ENCODE measurements around the gene ZNF609. TPM values are rescaled to one million over a fixed set of nuclear protein-coding genes. Genes with fewer than 3 reads are reported as not detected.
A peak's percentile ranks its signal among the peaks of the same experiment; 100 is the strongest.

The ZNF609 gene, protein sequence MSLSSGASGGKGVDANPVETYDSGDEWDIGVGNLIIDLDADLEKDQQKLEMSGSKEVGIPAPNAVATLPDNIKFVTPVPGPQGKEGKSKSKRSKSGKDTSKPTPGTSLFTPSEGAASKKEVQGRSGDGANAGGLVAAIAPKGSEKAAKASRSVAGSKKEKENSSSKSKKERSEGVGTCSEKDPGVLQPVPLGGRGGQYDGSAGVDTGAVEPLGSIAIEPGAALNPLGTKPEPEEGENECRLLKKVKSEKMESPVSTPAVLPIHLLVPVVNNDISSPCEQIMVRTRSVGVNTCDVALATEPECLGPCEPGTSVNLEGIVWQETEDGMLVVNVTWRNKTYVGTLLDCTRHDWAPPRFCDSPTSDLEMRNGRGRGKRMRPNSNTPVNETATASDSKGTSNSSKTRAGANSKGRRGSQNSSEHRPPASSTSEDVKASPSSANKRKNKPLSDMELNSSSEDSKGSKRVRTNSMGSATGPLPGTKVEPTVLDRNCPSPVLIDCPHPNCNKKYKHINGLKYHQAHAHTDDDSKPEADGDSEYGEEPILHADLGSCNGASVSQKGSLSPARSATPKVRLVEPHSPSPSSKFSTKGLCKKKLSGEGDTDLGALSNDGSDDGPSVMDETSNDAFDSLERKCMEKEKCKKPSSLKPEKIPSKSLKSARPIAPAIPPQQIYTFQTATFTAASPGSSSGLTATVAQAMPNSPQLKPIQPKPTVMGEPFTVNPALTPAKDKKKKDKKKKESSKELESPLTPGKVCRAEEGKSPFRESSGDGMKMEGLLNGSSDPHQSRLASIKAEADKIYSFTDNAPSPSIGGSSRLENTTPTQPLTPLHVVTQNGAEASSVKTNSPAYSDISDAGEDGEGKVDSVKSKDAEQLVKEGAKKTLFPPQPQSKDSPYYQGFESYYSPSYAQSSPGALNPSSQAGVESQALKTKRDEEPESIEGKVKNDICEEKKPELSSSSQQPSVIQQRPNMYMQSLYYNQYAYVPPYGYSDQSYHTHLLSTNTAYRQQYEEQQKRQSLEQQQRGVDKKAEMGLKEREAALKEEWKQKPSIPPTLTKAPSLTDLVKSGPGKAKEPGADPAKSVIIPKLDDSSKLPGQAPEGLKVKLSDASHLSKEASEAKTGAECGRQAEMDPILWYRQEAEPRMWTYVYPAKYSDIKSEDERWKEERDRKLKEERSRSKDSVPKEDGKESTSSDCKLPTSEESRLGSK (N-terminal part only)
- total RNA-seq, result 10 to 100 TPM; 10.3 to 16.5 (median 12.4) TPM

DNA sequence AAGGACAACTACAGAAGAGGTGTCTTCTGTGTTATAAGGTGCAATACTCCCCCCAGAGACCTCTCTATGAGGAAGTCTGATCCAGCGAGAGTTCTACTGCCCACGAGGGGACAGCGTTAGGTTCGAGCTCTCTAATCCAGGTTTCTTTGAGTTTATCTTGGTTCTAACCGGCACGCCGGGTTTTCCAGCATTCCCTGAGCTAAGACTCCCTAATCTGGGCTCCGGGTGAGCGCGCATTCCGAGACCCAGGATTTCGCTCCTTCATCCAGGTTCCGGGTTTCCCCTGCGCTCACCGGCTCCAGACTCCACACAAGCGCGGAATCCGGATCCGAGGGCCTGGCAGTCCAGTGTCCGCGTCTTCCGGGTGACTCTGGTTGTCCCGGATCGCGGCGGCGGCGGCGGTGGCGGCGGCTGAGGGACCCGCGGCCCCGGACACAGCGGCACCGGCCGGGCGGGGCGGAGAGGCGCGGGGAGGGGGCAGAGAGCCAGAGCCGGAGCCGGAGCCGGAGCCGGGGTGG lies at the start of gene ZNF609:
Gene ZNF609, plus strand, starts transcription at position 373 of the 518 bp plus-strand sequence. CDS start 38,842 bp downstream, outside the sequence.
- peaks cover 43 to 47% of the 10 kb centered on the region in 2 donors for H3K4me1 ChIP-seq
- intact Hi-C loops (cut with DNase I; ENCODE audit: low total_unique reads), result loop anchor here (5.0 kb wide), 3 partner anchors 73 to 377 kb away; partner anchors contain the start of genes PPIB and TRIP4
- no peaks in the 10 kb centered on the region for H3K27me3 ChIP-seq
- H3K9me3 ChIP-seq, result no peaks in the 10 kb centered on the region
- H3K36me3 ChIP-seq, result no peaks in the 10 kb centered on the region
- peak within 1 kb of the TSS; percentile 83 to 91 (median 88) for H3K27ac ChIP-seq
- peak within 1 kb of the TSS; percentile 71 to 76 (median 72) for H3K4me3 ChIP-seq
- in situ Hi-C loops (cut with MboI; ENCODE audit: low sequenced_read_pairs in 4 of 4), result no loop called here
- peak; percentile 85 to 91 for DNase-seq
- TF ChIP-seq, protein P1, sequence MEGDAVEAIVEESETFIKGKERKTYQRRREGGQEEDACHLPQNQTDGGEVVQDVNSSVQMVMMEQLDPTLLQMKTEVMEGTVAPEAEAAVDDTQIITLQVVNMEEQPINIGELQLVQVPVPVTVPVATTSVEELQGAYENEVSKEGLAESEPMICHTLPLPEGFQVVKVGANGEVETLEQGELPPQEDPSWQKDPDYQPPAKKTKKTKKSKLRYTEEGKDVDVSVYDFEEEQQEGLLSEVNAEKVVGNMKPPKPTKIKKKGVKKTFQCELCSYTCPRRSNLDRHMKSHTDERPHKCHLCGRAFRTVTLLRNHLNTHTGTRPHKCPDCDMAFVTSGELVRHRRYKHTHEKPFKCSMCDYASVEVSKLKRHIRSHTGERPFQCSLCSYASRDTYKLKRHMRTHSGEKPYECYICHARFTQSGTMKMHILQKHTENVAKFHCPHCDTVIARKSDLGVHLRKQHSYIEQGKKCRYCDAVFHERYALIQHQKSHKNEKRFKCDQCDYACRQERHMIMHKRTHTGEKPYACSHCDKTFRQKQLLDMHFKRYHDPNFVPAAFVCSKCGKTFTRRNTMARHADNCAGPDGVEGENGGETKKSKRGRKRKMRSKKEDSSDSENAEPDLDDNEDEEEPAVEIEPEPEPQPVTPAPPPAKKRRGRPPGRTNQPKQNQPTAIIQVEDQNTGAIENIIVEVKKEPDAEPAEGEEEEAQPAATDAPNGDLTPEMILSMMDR (IDR thresholded peaks at IDR 0.05 in 4 of 5, conservative IDR thresholded peaks at IDR 0.05 in 1 of 5), result peak in 2 of 5 experiments; percentile 19 to 32
- peak; percentile 40 to 58 for TF ChIP-seq POLR2A (IDR thresholded peaks at IDR 0.05)
- ATAC-seq, result peak; percentile 84 to 90

DNA sequence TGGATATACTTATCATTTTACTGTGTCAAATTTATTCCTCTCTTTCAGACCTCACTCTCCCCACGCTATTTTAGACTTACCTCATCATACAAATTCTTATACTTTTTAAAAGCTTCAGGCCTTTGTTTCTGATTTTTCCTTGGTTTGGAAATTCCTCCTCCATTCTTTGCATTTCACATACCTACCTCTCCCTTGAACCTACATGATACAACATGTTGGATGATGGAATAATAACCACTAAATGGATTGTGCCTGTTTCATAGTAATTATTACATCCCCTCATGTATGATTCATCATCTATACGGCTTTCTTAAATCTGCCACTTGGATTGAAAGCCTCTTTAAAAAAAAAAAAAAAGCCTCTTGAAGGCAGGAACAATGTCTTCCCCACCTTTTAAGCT lies 48.2 kb upstream of the ZNF609 start:
- Histone ChIP-seq H3K27me3 (no peaks in the 10 kb centered on the region), H3K9me3 (no peaks in the 10 kb centered on the region), H3K36me3 (peaks cover 2 to 59% of the 10 kb centered on the region in 2 donors), H3K4me3 (no peak overlapping the region), H3K4me1 (peaks cover 0 to 14% of the 10 kb centered on the region in 2 donors), H3K27ac (no peak overlapping the region)
- TF ChIP-seq, protein P1 (IDR thresholded peaks at IDR 0.05 in 4 of 5, conservative IDR thresholded peaks at IDR 0.05 in 1 of 5), result no peak
- TF ChIP-seq POLR2A (IDR thresholded peaks at IDR 0.05), result no peak
- ATAC-seq (no peak), DNase-seq (no peak)
- in situ Hi-C loops (cut with MboI; ENCODE audit: low sequenced_read_pairs in 4 of 4), result no loop called here
- intact Hi-C loops (cut with DNase I; ENCODE audit: low total_unique reads), result no loop called here

DNA sequence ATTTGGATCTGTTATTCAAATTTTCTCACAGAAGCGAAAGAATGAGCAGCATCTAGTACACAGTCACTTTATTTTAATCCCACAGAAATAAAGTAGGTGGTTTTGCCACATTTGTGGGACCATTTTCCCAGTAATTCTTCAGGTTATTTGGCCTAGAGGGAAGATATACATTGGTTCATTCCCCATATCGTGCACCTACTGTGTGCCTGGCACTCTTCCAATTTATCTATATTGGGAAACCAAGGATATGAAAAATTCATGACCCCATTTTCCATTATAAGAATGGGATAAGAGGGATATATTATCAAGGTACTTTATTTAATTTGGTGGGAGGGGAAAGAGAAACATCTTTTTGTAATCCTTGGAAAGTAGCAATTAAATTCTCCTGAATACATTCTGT lies 37.7 kb upstream of the ZNF609 start:
- TF ChIP-seq, protein P1 (IDR thresholded peaks at IDR 0.05 in 4 of 5, conservative IDR thresholded peaks at IDR 0.05 in 1 of 5), result no peak
- TF ChIP-seq POLR2A (IDR thresholded peaks at IDR 0.05), result no peak
- in situ Hi-C loops (cut with MboI; ENCODE audit: low sequenced_read_pairs in 4 of 4) (loop anchor here in 1 of 4 donors (10.0 kb wide), 1 partner anchor 242 kb away; no protein-coding TSS in a partner anchor), intact Hi-C loops (cut with DNase I; ENCODE audit: low total_unique reads) (no loop called here)
- ATAC-seq (no peak), DNase-seq (no peak)
- peaks cover 0 to 48% of the 10 kb centered on the region in 2 donors for H3K36me3 ChIP-seq
- H3K9me3 ChIP-seq, result no peaks in the 10 kb centered on the region
- H3K27me3 ChIP-seq, result no peaks in the 10 kb centered on the region
- H3K27ac ChIP-seq, result no peak overlapping the region
- H3K4me1 ChIP-seq, result no peaks in the 10 kb centered on the region
- no peak overlapping the region for H3K4me3 ChIP-seq

DNA sequence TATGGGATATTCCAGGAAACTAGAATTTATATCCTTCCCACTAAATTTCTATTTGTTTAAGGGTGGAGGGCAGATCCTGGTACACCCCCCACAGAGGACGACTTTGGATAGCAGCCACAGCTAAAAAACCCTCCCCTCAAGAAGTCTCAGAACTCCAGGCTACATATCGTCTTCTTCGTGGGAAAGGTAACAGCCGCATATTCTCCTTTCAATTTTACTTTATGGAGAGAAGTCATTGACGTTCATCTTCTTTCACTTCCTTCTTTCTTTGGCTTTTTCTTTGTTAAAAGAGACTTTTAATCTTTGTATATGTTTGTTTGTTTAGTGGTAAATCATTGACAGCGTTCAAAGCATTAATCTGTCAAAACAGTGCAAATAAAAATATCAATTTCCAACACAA lies 36.4 kb upstream of the ZNF609 start:
- Histone ChIP-seq H3K27me3 (no peaks in the 10 kb centered on the region), H3K27ac (no peak overlapping the region), H3K36me3 (peaks cover 0 to 41% of the 10 kb centered on the region in 2 donors), H3K4me3 (no peak overlapping the region), H3K9me3 (no peaks in the 10 kb centered on the region), H3K4me1 (no peaks in the 10 kb centered on the region)
- ATAC-seq (no peak), DNase-seq (no peak)
- intact Hi-C loops (cut with DNase I; ENCODE audit: low total_unique reads) (no loop called here), in situ Hi-C loops (cut with MboI; ENCODE audit: low sequenced_read_pairs in 4 of 4) (loop anchor here in 1 of 4 donors (10.0 kb wide), 1 partner anchor 241 kb away; no protein-coding TSS in a partner anchor)
- TF ChIP-seq, protein P1 (IDR thresholded peaks at IDR 0.05 in 4 of 5, conservative IDR thresholded peaks at IDR 0.05 in 1 of 5), result no peak
- no peak for TF ChIP-seq POLR2A (IDR thresholded peaks at IDR 0.05)

All from gastrocnemius medialis (tissue), 4 donors.